HepG2 (cell line): Measurements from ENCODE around the gene SYNE3. TPM values are rescaled to one million over a fixed set of nuclear protein-coding genes. Genes with fewer than 3 reads are reported as not detected.
A peak's percentile ranks its signal among the peaks of the same experiment; 100 is the strongest.

ENCODE experiments used
- HDAC1 ChIP-seq: sonication (generic); formaldehyde crosslinking; IDR thresholded peaks from 2 replicates; pipeline ENCODE4 v1.5.1; 2020; ENCODE audit warnings: mild to moderate bottlenecking, missing genetic modification reagents
- KAT8 ChIP-seq: IDR thresholded peaks from 2 replicates; pipeline ENCODE4 v1.6.1; 2016; ENCODE audit warnings: missing genetic modification reagents, missing compliant biosample characterization
- MYPOP ChIP-seq: sonication (generic); formaldehyde crosslinking; IDR thresholded peaks from 2 replicates; pipeline ENCODE4 v1.8.1; 2023; ENCODE audit warnings: mild to moderate bottlenecking, moderate library complexity, missing genetic modification reagents
- REPIN1 ChIP-seq: sonication (generic); formaldehyde crosslinking; IDR thresholded peaks from 2 replicates; pipeline ENCODE4 v1.8.0; 2022; ENCODE audit warnings: missing genetic modification reagents, low read depth, mild to moderate bottlenecking, borderline replicate concordance
- SNAPC4 ChIP-seq: sonication (generic); formaldehyde crosslinking; IDR thresholded peaks from 2 replicates; pipeline ENCODE4 v1.4.0; 2020; ENCODE audit warnings: mild to moderate bottlenecking, missing genetic modification reagents
- TEF ChIP-seq: sonication (generic); formaldehyde crosslinking; IDR thresholded peaks from 2 replicates; pipeline ENCODE4 v1.5.0; 2020; ENCODE audit warnings: missing genetic modification reagents
- TRIM22 ChIP-seq: fragments of 450-650 bp; IDR thresholded peaks from 2 replicates; pipeline ENCODE4 v1.6.1; 2017
- ZNF142 ChIP-seq: sonication (generic); formaldehyde crosslinking; IDR thresholded peaks from 2 replicates; pipeline ENCODE4 v1.4.0; 2020; ENCODE audit warnings: missing genetic modification reagents
- ZNF367 ChIP-seq: sonication (generic); formaldehyde crosslinking; IDR thresholded peaks from 2 replicates; pipeline ENCODE4 v1.4.0; 2020; ENCODE audit warnings: missing genetic modification reagents, borderline replicate concordance
- ZNF382 ChIP-seq: sonication (generic); formaldehyde crosslinking; IDR thresholded peaks from 2 replicates; pipeline ENCODE4 v1.5.0; 2020; ENCODE audit warnings: missing genetic modification reagents, mild to moderate bottlenecking, borderline replicate concordance
- ZNF720 ChIP-seq: sonication (generic); formaldehyde crosslinking; IDR thresholded peaks from 2 replicates; pipeline ENCODE4 v1.4.0; 2020; ENCODE audit warnings: missing genetic modification reagents
- ZNF788 ChIP-seq: sonication (generic); formaldehyde crosslinking; IDR thresholded peaks from 2 replicates; pipeline ENCODE4 v1.5.0; 2020; ENCODE audit warnings: mild to moderate bottlenecking, missing genetic modification reagents, borderline replicate concordance
- polyA plus RNA-seq, 8 experiments: library from polyadenylated mRNA; depleted of rRNA in 3 of 8; stranded (reverse) in 7 of 8; unstranded in 1 of 8; fragments of >200 nt; fragmentation: Illumina TruSeq in 4 of 8; extraction: Trizol in 4 of 8; gene quantifications; 2 replicates each; pipeline versions ENCODE4 v1.2.1 to v1.2.3, GENCODE V29; 2011 to 2016; ENCODE audit warnings: low read depth in 4 of 8, missing spikeins in 1 of 8, mixed read lengths in 1 of 8; ENCODE audit not compliant: insufficient read depth in 1 of 8
- total RNA-seq, 5 experiments: library from RNA; depleted of rRNA; stranded (reverse); fragments of >200 nt; fragmentation: Illumina TruSeq; extraction: Trizol; gene quantifications; 2 replicates each; pipeline ENCODE4 v1.2.3, GENCODE V29; 2016; ENCODE audit warnings: low read depth in 1 of 5

SYNE3 gene
- total and polyA plus RNA-seq, 2 of the 13 experiments (the other 11 are each of a cell fraction or from before 2014, with no cell fraction given) = 7.8 to 8.0 TPM

- TF ChIP-seq MYPOP = peak; percentile 73; the same call in 1 of the 2 replicates
- peak; percentile 72; the same call in 1 of the 2 replicates for TF ChIP-seq SNAPC4 (CRISPR knock-in tag)
- peak; percentile 71; the same call in 1 of the 2 replicates for TF ChIP-seq HDAC1 (CRISPR knock-in tag)
- TF ChIP-seq KAT8 (CRISPR knock-in tag) = peak; percentile 82
- TF ChIP-seq REPIN1 = 0 out of 2 replicates have a peak, but pooled peaks have one; percentile 62
- 0 out of 2 replicates have a peak, but pooled peaks have one; percentile 44 for TF ChIP-seq ZNF142 (CRISPR knock-in tag)
- TF ChIP-seq ZNF788 (CRISPR knock-in tag) = peak; percentile 66; the same call in 1 of the 2 replicates
- no peak for TF ChIP-seq TRIM22
- TF ChIP-seq ZNF720 (CRISPR knock-in tag) = no peak
- peak; percentile 43; the same call in 1 of the 2 replicates for TF ChIP-seq TEF
- no peak for TF ChIP-seq ZNF367 (CRISPR knock-in tag)
- no peak for TF ChIP-seq ZNF382 (CRISPR knock-in tag)
Observed at GRCh38 chr14:95524706-95525512, 8.5 kb upstream of the SYNE3 start (continued).
